ENCODE data around the gene PARD3. TPM values are rescaled to one million over a fixed set of nuclear protein-coding genes. Genes with fewer than 3 reads are reported as not detected.
"Not testable (repeated sequence)": the region's sequence is repeated elsewhere in the genome, so short reads cannot be mapped to it uniquely, and the experiment has no call there.

The PARD3 gene
- total RNA-seq, 2 experiments from 2014 or later, result 0.53 to 0.71 TPM

DNA sequence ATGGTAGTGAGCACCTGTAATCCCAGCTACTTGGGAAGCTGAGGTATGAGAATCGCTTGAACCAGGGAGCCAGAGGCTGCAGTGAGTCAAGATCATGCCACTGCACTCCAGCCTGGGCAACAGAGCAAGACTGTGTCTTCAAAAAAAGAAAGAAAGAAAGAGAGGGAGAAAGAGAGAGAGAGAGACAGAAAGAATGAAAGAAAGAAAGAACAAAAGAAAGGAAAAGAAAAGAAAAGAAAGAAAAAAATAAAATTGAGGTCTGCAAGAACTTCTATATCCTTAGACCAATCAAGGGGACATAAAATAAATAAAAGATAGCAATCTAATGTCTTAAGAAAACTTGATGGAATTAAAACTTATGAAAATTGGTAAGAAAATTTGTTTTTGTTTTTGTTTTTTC lies 34.9 kb upstream of the PARD3 start:
- CTCF ChIA-PET, result no interaction called here
- no peaks in the 10 kb centered on the region for H3K9me3 ChIP-seq (ENCODE audit: control insufficient read depth in 1 of 2, insufficient read depth in 1 of 2, low read length in 2 of 2)
- H3K4me1 Mint-ChIP-seq (ENCODE audit: low read depth), result no peaks in the 10 kb centered on the region
- no peaks in the 10 kb centered on the region for H3K36me3 ChIP-seq (ENCODE audit: insufficient read depth, low read length)
- no peak overlapping the region for H3K4me3 ChIP-seq (ENCODE audit: low read length)
- TF ChIP-seq, protein P1, sequence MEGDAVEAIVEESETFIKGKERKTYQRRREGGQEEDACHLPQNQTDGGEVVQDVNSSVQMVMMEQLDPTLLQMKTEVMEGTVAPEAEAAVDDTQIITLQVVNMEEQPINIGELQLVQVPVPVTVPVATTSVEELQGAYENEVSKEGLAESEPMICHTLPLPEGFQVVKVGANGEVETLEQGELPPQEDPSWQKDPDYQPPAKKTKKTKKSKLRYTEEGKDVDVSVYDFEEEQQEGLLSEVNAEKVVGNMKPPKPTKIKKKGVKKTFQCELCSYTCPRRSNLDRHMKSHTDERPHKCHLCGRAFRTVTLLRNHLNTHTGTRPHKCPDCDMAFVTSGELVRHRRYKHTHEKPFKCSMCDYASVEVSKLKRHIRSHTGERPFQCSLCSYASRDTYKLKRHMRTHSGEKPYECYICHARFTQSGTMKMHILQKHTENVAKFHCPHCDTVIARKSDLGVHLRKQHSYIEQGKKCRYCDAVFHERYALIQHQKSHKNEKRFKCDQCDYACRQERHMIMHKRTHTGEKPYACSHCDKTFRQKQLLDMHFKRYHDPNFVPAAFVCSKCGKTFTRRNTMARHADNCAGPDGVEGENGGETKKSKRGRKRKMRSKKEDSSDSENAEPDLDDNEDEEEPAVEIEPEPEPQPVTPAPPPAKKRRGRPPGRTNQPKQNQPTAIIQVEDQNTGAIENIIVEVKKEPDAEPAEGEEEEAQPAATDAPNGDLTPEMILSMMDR (IDR thresholded peaks at IDR 0.05), result no peak
- H3K4me3 Mint-ChIP-seq, result no peak overlapping the region
- H3K36me3 Mint-ChIP-seq (ENCODE audit: low read depth), result no peaks in the 10 kb centered on the region
- intact Hi-C loops (cut with DNase I, micrococcal nuclease), result no loop called here
- H3K9me3 Mint-ChIP-seq, result no peaks in the 10 kb centered on the region
- H3K27ac Mint-ChIP-seq, result no peak overlapping the region
- no peaks in the 10 kb centered on the region for H3K27me3 ChIP-seq (ENCODE audit: control insufficient read depth in 1 of 2, insufficient read depth in 2 of 2, low read length in 2 of 2)
- no peaks in the 10 kb centered on the region for H3K4me1 ChIP-seq (ENCODE audit: insufficient read depth, low read length)
- no peak for DNase-seq
- ATAC-seq (ENCODE audit: poor library complexity), result no peak
- POLR2A ChIA-PET, result no interaction called here
- no peak overlapping the region for H3K27ac ChIP-seq (ENCODE audit: low read depth in 1 of 2, low read length in 2 of 2)
- H3K27me3 Mint-ChIP-seq, result no peaks in the 10 kb centered on the region

DNA sequence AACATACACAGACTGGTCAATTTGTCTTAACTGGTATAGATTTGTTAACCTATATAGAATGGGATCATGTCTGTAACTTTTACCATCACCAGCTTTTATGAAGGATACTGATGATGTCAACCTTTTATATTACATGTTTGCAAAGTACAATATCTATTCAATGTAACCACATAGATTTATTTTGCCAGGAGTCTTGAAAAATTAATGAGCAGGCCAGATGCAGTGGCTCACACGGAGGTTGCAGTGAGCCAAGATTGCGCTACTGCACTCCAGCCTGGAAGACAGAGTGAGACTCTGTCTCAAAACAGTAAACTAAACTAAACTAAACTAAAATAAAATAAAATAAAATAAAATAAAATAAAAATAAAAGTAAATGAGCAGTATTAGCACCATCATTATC lies 30.0 kb upstream of the PARD3 start:
- POLR2A ChIA-PET, result no interaction called here
- Histone ChIP-seq H3K4me1 (ENCODE audit: insufficient read depth, low read length) (no peaks in the 10 kb centered on the region), H3K27me3 (ENCODE audit: control insufficient read depth in 1 of 2, insufficient read depth in 2 of 2, low read length in 2 of 2) (no peaks in the 10 kb centered on the region), H3K9me3 (ENCODE audit: control insufficient read depth in 1 of 2, insufficient read depth in 1 of 2, low read length in 2 of 2) (no peaks in the 10 kb centered on the region), H3K4me3 (ENCODE audit: low read length) (no peak overlapping the region), H3K36me3 (ENCODE audit: insufficient read depth, low read length) (no peaks in the 10 kb centered on the region), H3K27ac (ENCODE audit: low read depth in 1 of 2, low read length in 2 of 2) (no peak overlapping the region)
- Mint-ChIP-seq H3K36me3 (ENCODE audit: low read depth) (no peaks in the 10 kb centered on the region), H3K4me3 (no peak overlapping the region), H3K27ac (no peak overlapping the region), H3K4me1 (ENCODE audit: low read depth) (no peaks in the 10 kb centered on the region), H3K9me3 (no peaks in the 10 kb centered on the region), H3K27me3 (no peaks in the 10 kb centered on the region)
- ATAC-seq (ENCODE audit: poor library complexity) (no peak), DNase-seq (no peak)
- TF ChIP-seq, protein P1 (IDR thresholded peaks at IDR 0.05), result no peak
- intact Hi-C loops (cut with DNase I, micrococcal nuclease), result no loop called here
- CTCF ChIA-PET, result no interaction called here

DNA sequence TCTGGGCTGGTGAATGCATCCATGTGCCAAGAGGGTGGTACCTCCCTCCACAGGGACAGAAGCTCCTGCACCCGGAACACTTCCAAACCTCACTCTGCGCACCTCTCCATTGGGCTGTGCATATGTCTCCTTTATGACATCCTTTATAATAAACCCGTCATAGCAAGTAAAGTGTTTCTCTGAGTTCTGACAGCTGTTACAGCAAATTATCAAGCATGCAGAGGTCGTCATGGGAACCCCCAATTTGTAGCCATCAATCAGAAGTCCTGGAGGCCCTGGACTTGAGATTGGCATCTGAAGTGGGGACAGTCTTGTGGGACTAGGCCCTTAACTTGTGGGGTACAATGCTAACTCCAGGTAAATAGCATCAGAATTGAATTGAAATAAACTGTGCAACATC lies 29.4 kb upstream of the PARD3 start:
- H3K4me1 Mint-ChIP-seq (ENCODE audit: low read depth), result no peaks in the 10 kb centered on the region

DNA sequence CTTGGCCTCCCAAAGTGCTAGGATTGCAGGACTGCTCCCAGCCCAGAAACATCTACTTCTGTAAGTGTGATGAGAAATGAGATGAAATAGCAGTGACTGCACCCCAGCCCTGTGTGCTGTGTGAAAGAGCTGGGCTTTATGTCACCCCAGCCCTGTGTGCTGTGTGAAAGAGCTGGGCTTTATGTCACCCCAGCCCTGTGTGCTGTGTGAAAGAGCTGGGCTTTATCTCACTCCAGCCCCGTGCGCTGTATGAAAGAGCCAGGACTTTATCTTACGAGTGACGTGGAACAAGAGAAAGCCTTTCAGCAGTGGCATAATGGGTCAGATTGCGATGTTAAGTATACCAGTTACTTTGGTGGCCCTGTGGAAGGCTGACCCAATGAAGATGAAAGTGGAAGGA lies 28.4 kb upstream of the PARD3 start:
- H3K36me3 ChIP-seq (ENCODE audit: insufficient read depth, low read length); H3K4me3 ChIP-seq (ENCODE audit: low read length); H3K4me3 Mint-ChIP-seq; H3K27ac Mint-ChIP-seq; H3K27ac ChIP-seq (ENCODE audit: low read depth in 1 of 2, low read length in 2 of 2); H3K36me3 Mint-ChIP-seq (ENCODE audit: low read depth); H3K27me3 Mint-ChIP-seq; intact Hi-C loops (cut with DNase I, micrococcal nuclease); H3K27me3 ChIP-seq (ENCODE audit: control insufficient read depth in 1 of 2, insufficient read depth in 2 of 2, low read length in 2 of 2); POLR2A ChIA-PET; H3K4me1 Mint-ChIP-seq (ENCODE audit: low read depth); DNase-seq; ATAC-seq (ENCODE audit: poor library complexity); H3K9me3 ChIP-seq (ENCODE audit: control insufficient read depth in 1 of 2, insufficient read depth in 1 of 2, low read length in 2 of 2); H3K4me1 ChIP-seq (ENCODE audit: insufficient read depth, low read length); H3K9me3 Mint-ChIP-seq; CTCF ChIA-PET: not testable (repeated sequence)

More for the DNA sequence above, 29.4 kb upstream of the PARD3 start:
- intact Hi-C loops (cut with DNase I, micrococcal nuclease), result no loop called here
- H3K9me3 Mint-ChIP-seq, result no peaks in the 10 kb centered on the region
- no peaks in the 10 kb centered on the region for H3K36me3 Mint-ChIP-seq (ENCODE audit: low read depth)
- Histone ChIP-seq H3K9me3 (ENCODE audit: control insufficient read depth in 1 of 2, insufficient read depth in 1 of 2, low read length in 2 of 2) (no peaks in the 10 kb centered on the region), H3K4me1 (ENCODE audit: insufficient read depth, low read length) (no peaks in the 10 kb centered on the region), H3K36me3 (ENCODE audit: insufficient read depth, low read length) (no peaks in the 10 kb centered on the region), H3K27ac (ENCODE audit: low read depth in 1 of 2, low read length in 2 of 2) (no peak overlapping the region), H3K27me3 (ENCODE audit: control insufficient read depth in 1 of 2, insufficient read depth in 2 of 2, low read length in 2 of 2) (no peaks in the 10 kb centered on the region), H3K4me3 (ENCODE audit: low read length) (no peak overlapping the region)
- no peak overlapping the region for H3K27ac Mint-ChIP-seq
- CTCF ChIA-PET, result no interaction called here
- H3K27me3 Mint-ChIP-seq, result no peaks in the 10 kb centered on the region
- H3K4me3 Mint-ChIP-seq, result no peak overlapping the region
- POLR2A ChIA-PET, result no interaction called here
- ATAC-seq (ENCODE audit: poor library complexity) (no peak), DNase-seq (no peak)
- TF ChIP-seq, protein P1 (IDR thresholded peaks at IDR 0.05), result no peak
